Urothelium cell line (cell line): ENCODE data around the gene NAA40.

Experiments used
- DNase-seq: peaks from one replicate; pipeline ENCODE4 v3.0.0; 2011; ENCODE audit warnings: low spot score, mixed read lengths
- FAIRE-seq: peaks from 2 replicates; lab custom pipeline; 2011; peaks lifted over from hg19 to GRCh38; lab: Jason Lieb, UNC

The NAA40 gene

GRCh38 chr11:64006398-64006797 is 67.6 kb downstream of the NAA40 start:
- no peak for FAIRE-seq
- DNase-seq: no peak
